DND-41 (cell line): ENCODE measurements around the gene STH.

Experiments used
- CTCF ChIP-seq: IDR thresholded peaks from 2 replicates; pipeline ENCODE4 v1.5.1; 2012; ENCODE audit warnings: borderline replicate concordance, low read length, moderate library complexity, mild to moderate bottlenecking; ENCODE audit not compliant: poor library complexity, severe bottlenecking; ENCODE audit errors: extremely low read depth
- EZH2 ChIP-seq: IDR thresholded peaks from 3 replicates; pipeline ENCODE4 v1.6.1; 2012; ENCODE audit warnings: borderline replicate concordance, low read depth, mild to moderate bottlenecking, moderate library complexity, low read length, inconsistent platforms; ENCODE audit not compliant: severe bottlenecking

DNA sequence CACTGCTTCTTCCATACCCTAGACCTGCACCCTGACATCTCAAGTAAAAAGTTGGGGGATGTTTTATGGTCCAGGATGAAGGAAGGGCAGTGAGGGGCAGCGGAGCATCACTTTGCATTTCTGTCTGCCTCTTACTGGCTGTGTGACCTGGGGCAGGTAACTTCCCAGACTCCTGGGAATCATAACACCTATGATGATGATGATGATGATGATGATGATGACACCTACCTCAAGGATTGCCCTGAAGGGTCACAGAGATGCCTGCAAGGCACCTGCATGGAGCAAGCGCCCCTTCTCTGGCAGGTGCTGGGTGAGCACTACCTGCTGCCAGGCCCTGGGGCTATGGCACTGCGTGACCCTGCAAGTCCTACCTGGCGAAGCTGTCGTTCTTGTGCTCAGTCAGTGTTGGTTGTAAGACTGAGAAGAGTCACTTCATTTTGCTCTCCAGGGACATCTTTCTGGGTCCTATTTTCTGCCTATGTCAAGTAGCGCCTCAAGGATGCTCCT is 46.2 kb upstream of the STH start:
- TF ChIP-seq CTCF (no peak), EZH2 (no peak)
